Measurements from ENCODE around the gene CD37. TPM values are rescaled to one million over a fixed set of nuclear protein-coding genes. Genes with fewer than 3 reads are reported as not detected.
A peak's percentile ranks its signal among the peaks of the same experiment; 100 is the strongest.
"Not testable (repeated sequence)": the region's sequence is repeated elsewhere in the genome, so short reads cannot be mapped to it uniquely, and the experiment has no call there.

The CD37 gene
- total RNA-seq, 3 donors from 2014 or later, result 99.6 to 116 (median 106) TPM

DNA sequence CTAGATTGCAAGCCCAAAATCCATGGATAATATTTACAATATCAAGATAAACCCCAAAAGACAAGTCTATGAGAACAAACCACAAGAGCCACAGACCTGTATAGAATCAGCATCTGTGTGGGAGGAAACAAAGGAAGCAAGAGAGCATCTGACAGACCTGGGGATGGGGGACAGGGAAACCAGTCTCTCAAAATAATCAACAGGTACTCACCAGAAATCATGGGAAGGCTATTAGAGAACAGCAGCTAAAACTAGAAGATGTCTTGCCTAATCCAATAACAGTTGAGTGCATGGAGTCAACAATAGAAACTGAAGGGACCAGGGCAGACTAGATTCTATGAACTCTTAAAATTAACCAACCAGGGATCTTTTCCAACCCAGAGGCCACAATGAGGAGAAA, 18.9 kb upstream of the CD37 start:
- Mint-ChIP-seq H3K4me3 (no peak overlapping the region), H3K27me3 (ENCODE audit: low read depth) (no peaks in the 10 kb centered on the region), H3K9me3 (peaks cover 10% of the 10 kb centered on the region), H3K36me3 (ENCODE audit: insufficient read depth) (peaks cover 33% of the 10 kb centered on the region), H3K4me1 (ENCODE audit: low read depth) (peaks cover 7% of the 10 kb centered on the region)
- DNase-seq (no peak), ATAC-seq (no peak)

DNA sequence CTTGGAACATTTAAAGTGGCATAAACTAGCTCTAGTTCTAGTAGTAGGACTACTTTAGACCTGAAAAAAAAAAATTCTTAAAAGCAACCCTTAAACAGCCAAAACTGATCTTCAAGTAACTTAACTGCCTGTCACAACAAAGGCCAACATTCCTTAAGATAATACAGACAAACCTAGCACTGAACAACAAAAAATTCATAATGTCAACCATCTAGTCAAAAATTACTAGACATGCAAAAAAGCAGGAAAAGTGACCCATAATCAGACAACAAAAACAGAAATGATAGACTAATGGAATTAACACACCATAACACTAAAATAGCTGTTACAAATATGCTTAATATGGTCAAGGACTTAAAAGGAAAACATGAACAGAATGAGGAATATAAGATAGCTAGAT, 16.9 kb upstream of the CD37 start:
- DNase-seq (no peak), ATAC-seq (no peak)
- Mint-ChIP-seq H3K4me1 (ENCODE audit: low read depth) (peaks cover 7% of the 10 kb centered on the region), H3K9me3 (peaks cover 10% of the 10 kb centered on the region), H3K36me3 (ENCODE audit: insufficient read depth) (peaks cover 27% of the 10 kb centered on the region), H3K4me3 (no peak overlapping the region), H3K27me3 (ENCODE audit: low read depth) (no peaks in the 10 kb centered on the region)

DNA sequence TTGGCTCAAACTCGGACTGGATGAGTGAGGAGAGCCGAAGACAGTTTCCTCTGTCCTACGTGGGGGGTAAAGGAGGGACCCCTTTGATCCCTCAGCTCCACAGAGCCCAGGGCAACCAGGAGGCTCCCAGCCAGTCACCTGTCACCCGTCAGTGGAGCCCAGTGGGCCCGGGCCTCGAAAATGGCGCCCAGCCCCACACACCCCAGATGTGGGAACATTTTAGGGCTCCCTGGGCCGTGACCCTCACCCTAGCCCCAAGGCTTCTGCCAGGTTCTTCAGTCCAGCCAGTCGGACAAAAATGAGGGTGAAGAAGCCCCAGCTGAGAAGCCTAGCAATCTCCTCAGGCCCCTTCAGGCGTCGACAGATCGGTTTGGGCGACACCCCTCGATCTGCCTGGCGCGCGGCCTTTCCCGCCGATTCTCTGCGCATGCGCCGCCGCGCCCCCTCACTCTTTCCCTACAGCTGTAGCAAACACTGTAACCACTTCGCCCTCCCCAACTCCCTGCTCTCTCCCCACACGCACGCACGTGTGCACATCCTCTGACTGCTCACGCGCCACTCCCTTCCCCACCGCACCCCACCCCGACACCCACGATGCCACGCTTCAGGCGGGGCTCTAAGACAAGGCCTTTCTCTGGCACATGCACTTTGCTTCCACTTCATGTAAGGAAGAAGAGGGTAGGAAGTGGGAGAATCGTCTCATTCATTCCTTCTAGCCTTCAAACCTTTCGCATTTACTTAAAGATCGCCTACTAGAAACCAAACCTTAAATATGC, 10.2 kb upstream of the CD37 start, which contains the start of gene SLC6A16:
Gene SLC6A16 (minus strand): TSS at position 391 of the 776 bp plus-strand sequence. CDS start 13,844 bp downstream, outside the sequence.
- no peak within 1 kb of the TSS for H3K4me3 Mint-ChIP-seq
- no peak for ATAC-seq

DNA sequence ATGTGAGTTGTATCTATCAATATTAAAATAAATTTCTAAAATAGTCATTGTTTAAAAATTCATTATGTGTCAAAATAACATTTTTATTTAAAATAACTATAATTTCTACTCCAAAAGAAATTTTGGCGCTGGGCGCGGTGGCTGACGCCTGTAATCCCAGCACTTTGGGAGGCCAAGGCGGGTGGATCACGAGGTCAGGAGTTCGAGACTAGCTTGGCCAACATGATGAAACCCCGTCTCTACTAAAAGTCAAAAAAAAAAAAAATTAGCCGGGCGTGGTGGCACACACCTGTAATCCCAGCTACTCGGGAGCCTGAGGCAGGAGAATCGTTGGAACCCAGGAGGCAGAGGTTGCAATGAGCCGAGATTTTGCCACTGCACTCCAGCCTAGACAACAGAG, 9.4 kb upstream of the CD37 start:
- Mint-ChIP-seq H3K36me3 (ENCODE audit: insufficient read depth) (peaks cover 15% of the 10 kb centered on the region), H3K4me1 (ENCODE audit: low read depth) (peaks cover 31% of the 10 kb centered on the region)
- H3K9me3 Mint-ChIP-seq; H3K27me3 Mint-ChIP-seq (ENCODE audit: low read depth); DNase-seq; H3K4me3 Mint-ChIP-seq; ATAC-seq: not testable (repeated sequence)

More for the DNA sequence above, 10.2 kb upstream of the CD37 start, which contains the start of gene SLC6A16:
- Mint-ChIP-seq H3K9me3 (no peaks in the 10 kb centered on the region), H3K4me1 (ENCODE audit: low read depth) (peaks cover 26% of the 10 kb centered on the region), H3K27me3 (ENCODE audit: low read depth) (no peaks in the 10 kb centered on the region), H3K36me3 (ENCODE audit: insufficient read depth) (peaks cover 11% of the 10 kb centered on the region)
- no peak for DNase-seq

DNA sequence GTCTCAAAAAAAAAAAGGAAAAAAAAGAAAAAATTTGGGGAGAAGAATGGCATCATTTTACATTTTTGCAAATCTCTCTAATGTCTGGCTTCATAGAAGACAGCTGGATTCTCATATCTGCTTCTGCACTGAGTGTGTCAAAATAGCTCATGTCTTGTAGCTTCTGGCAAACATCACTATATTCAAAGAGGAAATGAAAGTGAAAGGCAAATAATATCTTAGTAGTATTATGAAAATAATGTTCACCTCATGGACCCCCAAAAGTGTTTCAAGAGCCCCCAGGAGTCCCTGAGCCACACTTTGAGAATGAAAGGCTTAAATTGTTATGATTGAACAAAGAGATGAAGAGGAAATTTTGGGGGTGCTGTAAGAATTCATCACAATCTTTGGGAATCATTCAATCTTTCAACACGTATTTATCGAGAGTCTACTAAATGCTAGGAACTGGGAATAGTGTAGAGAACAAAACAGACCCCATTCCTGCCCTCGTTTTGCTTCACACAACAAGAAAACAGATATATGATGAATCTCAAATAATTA, 9.0 kb upstream of the CD37 start:
- H3K27me3 Mint-ChIP-seq (ENCODE audit: low read depth), result no peaks in the 10 kb centered on the region
- H3K36me3 Mint-ChIP-seq (ENCODE audit: insufficient read depth), result peaks cover 15% of the 10 kb centered on the region
- no peak overlapping the region for H3K4me3 Mint-ChIP-seq
- DNase-seq, result no peak
- no peak for ATAC-seq
- peaks cover 32% of the 10 kb centered on the region for H3K4me1 Mint-ChIP-seq (ENCODE audit: low read depth)
- H3K9me3 Mint-ChIP-seq, result no peaks in the 10 kb centered on the region

DNA sequence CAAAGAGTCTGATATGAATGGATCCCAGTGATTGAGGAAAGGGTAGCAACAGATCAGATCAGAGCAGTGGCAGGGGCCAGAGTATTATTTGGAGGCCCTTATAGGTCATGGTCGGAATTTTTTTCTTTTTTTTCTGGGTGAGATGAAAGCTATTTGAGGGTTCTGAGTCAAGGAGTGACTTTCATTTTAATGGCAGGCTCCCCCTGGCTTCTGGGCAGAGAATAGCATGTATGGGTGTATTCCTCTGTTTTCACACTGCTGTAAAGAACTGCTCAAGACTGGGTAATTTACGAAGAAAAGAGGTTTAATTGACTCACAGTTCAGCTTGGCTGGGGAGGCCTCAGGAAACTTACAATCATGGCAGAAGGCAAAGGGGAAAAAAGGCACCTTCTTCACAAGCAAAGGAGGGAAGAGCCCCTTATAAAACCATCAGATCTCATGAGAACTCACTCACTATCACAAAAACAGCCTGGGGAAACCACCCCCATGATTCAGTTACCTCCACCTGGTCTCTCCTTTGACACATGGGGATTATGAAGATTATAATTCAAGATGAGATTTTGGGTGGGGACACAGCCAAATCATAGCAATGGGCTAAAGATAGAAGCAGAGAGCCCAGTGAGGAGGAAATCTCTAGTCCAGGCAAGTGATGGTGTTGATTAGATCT, 7.2 kb upstream of the CD37 start:
- H3K36me3 Mint-ChIP-seq (ENCODE audit: insufficient read depth), result peaks cover 15% of the 10 kb centered on the region
- DNase-seq, result peak; percentile 40
- H3K27me3 Mint-ChIP-seq (ENCODE audit: low read depth), result no peaks in the 10 kb centered on the region
- H3K4me1 Mint-ChIP-seq (ENCODE audit: low read depth), result peaks cover 50% of the 10 kb centered on the region
- H3K4me3 Mint-ChIP-seq, result no peak overlapping the region
- ATAC-seq, result peak; percentile 16 to 27
- H3K9me3 Mint-ChIP-seq, result no peaks in the 10 kb centered on the region

DNA sequence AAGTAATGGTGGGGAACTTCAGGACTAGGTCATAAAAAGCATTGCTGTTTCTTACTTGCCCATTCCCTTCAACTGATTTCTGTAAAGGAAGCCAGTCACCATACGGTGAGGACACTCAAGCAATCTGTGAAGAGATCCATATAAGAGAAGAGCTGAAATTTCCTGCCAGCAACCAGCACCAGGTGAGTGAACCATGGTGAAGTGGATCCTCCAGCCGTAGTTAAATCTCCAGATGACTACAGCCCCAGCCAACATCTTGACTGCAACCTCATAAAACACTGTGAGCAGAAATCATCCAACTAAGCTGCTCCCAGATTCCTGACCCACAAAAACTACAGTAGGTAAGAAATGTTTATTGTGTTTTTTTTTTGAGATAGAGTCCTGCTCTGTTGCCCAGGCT, 6.5 kb upstream of the CD37 start:
- Mint-ChIP-seq H3K27me3 (ENCODE audit: low read depth) (no peaks in the 10 kb centered on the region), H3K4me1 (ENCODE audit: low read depth) (peaks cover 58% of the 10 kb centered on the region), H3K36me3 (ENCODE audit: insufficient read depth) (peaks cover 14% of the 10 kb centered on the region), H3K4me3 (no peak overlapping the region), H3K9me3 (no peaks in the 10 kb centered on the region)
- no peak for ATAC-seq
- no peak for DNase-seq

DNA sequence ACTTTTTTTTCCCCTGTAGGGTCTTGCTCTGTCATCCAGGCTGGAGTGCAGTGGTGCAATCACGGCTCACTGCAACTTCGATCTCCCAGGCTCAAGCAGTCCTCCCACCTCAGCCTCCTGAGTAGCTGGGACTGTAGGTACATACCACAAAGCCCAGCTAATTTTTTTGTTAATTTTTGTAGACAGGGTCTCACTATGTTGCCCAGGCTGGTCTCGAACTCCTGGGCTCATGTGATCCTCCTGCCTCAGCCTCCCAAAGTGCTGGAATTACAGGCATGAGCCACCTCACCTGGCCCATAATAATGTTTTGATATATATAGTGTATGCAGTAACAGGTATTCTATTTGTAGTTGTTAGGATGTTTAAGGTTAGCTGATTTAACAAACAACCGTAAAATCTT, 4.0 kb upstream of the CD37 start:
- not testable (repeated sequence) for H3K27me3 Mint-ChIP-seq (ENCODE audit: low read depth); H3K9me3 Mint-ChIP-seq; DNase-seq; H3K4me3 Mint-ChIP-seq; ATAC-seq
- peaks cover 74% of the 10 kb centered on the region for H3K4me1 Mint-ChIP-seq (ENCODE audit: low read depth)
- peaks cover 11% of the 10 kb centered on the region for H3K36me3 Mint-ChIP-seq (ENCODE audit: insufficient read depth)

DNA sequence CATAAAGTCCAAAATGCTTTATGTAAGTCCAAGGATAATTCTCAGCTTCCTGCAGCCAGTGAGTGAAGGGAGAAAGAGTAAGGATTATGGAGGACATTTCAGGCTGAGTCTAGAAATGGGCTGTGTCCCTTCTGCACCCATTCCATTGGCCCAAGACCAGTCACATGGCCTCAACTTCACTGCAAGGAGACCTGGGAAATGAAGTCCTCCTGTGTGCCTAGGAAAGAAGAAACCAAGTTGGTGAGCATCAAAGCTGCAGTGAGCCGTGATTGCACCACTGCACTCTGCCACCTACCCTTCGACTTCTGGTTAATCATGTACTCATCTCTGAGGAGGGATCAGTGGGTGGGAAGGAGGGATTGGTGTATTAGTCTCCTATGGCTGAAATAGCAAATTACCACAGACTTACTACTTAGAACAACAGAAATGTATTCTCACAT, 3.6 kb upstream of the CD37 start:
- Mint-ChIP-seq H3K36me3 (ENCODE audit: insufficient read depth) (peaks cover 11% of the 10 kb centered on the region), H3K4me1 (ENCODE audit: low read depth) (peaks cover 77% of the 10 kb centered on the region), H3K9me3 (no peaks in the 10 kb centered on the region), H3K4me3 (no peak overlapping the region), H3K27me3 (ENCODE audit: low read depth) (no peaks in the 10 kb centered on the region)
- ATAC-seq (peak; percentile 78 to 81), DNase-seq (peak; percentile 46)

DNA sequence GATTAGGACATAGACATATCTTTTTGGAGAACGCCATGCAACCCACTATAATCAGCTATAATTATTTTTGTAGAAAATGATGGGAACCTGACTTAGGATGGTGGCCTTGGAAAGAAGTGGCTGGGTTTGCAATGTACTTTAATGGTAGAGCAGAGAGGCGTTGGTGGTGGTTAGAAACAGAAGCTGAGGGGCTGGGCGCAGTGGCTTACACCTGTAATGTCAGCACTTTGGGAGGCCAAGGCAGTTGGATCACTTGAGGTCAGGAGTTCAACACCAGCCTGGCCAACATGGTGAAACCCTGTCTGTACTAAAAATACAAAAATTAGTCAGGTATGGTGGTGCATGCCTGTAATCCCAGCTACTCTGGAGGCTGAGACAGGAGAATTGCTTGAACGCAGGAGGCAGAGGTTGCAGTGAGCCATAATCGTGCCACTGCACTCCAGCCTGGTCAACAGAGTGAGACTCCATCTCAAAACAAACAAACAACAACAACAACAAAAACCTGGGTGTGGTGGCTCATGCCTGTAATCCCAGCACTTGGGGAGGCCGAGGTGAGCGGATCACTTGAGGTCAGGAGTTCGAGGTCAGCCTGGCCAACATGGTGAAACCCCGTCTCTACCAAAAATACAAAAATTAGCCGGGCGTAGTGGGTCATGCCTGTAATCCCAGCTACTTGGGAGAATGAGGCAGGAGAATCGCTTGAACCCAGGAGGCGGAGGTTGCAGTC, 2.4 kb upstream of the CD37 start:
- H3K9me3 Mint-ChIP-seq, result not testable (repeated sequence)
- peak overlapping the region; percentile 80 for H3K4me3 Mint-ChIP-seq

DNA sequence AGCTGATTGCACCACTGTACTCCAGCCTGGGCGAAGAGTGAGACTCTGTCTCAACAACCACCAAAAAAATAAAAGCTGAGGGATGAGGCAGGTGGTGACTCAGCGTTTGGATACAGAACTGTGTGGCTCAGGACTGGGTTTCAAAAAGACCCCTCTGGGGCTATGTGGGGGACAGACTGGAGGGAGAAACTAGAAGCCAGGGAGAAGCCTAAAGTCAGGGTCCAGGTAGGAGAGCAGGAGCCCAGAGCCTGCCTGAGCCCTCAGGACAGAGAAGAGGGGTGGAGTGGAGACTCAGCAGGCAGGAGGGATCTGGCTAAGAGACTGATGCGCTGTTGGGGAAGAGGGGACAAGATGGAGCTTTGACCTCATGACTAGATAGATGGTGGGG, 1.8 kb upstream of the CD37 start:
- peaks cover 76% of the 10 kb centered on the region for H3K4me1 Mint-ChIP-seq (ENCODE audit: low read depth)
- ATAC-seq (no peak), DNase-seq (no peak)
- peak overlapping the region; percentile 80 for H3K4me3 Mint-ChIP-seq
- H3K27me3 Mint-ChIP-seq (ENCODE audit: low read depth), result no peaks in the 10 kb centered on the region
- H3K36me3 Mint-ChIP-seq (ENCODE audit: insufficient read depth), result peaks cover 11% of the 10 kb centered on the region
- H3K9me3 Mint-ChIP-seq, result no peaks in the 10 kb centered on the region

More for the DNA sequence above, 2.4 kb upstream of the CD37 start:
- H3K4me1 Mint-ChIP-seq (ENCODE audit: low read depth), result peaks cover 79% of the 10 kb centered on the region
- H3K36me3 Mint-ChIP-seq (ENCODE audit: insufficient read depth), result peaks cover 14% of the 10 kb centered on the region
- DNase-seq; H3K27me3 Mint-ChIP-seq (ENCODE audit: low read depth); ATAC-seq: not testable (repeated sequence)

DNA sequence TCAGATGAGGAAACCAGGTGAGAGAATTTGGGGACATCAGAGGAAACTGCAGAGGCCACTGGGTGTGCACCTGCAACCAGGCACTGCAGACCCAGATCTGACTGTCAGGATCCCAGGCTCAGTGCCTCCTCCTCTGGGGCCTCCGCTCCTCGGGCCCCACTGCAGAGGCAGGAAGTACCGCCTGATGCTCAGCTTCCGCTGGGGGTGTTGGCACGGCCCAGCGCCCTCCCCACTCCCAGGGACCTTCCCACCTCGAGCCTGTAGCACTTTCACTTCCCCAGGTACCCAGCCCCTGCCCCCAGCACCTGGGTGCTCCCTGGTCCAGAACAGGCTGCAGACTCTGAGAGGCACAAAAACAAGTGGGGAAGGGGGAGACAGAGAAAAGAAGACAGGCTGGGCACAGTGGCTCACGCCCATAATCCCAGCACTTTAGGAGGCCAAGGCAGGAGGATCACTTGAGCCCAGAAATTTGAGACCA, 1.4 kb upstream of the CD37 start:
- H3K36me3 Mint-ChIP-seq (ENCODE audit: insufficient read depth), result peaks cover 15% of the 10 kb centered on the region
- ATAC-seq (peak; percentile 54 to 57), DNase-seq (peak; percentile 58)
- peak overlapping the region; percentile 80 for H3K4me3 Mint-ChIP-seq
- H3K9me3 Mint-ChIP-seq, result no peaks in the 10 kb centered on the region
- H3K4me1 Mint-ChIP-seq (ENCODE audit: low read depth), result peaks cover 76% of the 10 kb centered on the region
- H3K27me3 Mint-ChIP-seq (ENCODE audit: low read depth), result no peaks in the 10 kb centered on the region

DNA sequence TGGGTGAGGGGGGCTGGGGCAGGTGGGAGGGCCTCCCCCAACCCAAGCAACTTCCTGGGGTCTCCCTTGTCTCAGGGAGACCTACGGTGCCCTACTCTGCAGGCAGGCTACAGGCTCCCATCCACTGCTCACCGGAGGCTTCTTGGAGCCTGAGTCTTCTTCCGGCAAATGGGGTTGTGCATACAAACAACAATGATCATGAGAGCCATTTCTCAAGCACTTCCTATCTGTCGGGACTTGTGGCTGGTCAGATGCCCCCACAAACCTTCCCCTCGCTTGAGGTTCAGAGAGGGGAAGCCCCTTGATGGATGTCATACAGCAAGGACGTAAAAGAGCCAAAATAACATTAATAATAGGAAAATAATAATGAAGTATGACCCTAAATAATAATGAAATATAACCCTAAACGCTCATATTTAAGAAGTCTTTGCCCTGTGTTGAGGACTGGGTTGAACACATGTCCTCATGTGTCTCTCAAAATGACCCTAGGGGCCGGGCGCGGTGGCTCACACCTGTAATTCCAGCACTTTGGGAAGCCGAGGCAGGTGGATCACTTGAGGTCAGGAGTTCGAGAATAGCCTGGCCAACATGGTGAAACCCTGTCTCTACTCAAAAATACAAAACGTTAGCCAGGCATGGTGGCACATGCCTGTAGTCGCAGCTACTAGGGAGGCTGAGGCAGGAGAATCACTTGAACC, 727 bp downstream of the CD37 start:
- ATAC-seq (peak; percentile 22 to 25), DNase-seq (no peak)
- H3K27me3 Mint-ChIP-seq (ENCODE audit: low read depth), result no peaks in the 10 kb centered on the region
- peaks cover 17% of the 10 kb centered on the region for H3K36me3 Mint-ChIP-seq (ENCODE audit: insufficient read depth)
- peak overlapping the region; percentile 98 for H3K4me3 Mint-ChIP-seq
- no peaks in the 10 kb centered on the region for H3K9me3 Mint-ChIP-seq
- H3K4me1 Mint-ChIP-seq (ENCODE audit: low read depth), result peaks cover 74% of the 10 kb centered on the region
